AG09319 (cell line): ENCODE results near the gene DUSP28.

Experiments
- DNase-seq: peaks from one replicate; pipeline ENCODE4 v3.0.0-alpha.2; 2010; ENCODE audit warnings: low read depth; ENCODE audit errors: extremely low read depth
- CTCF ChIP-seq: IDR thresholded peaks from 2 replicates; pipeline ENCODE4 v1.5.1; 2011; ENCODE audit warnings: low read depth, mild to moderate bottlenecking, inconsistent platforms, low read length, moderate library complexity

DUSP28 gene

DNA sequence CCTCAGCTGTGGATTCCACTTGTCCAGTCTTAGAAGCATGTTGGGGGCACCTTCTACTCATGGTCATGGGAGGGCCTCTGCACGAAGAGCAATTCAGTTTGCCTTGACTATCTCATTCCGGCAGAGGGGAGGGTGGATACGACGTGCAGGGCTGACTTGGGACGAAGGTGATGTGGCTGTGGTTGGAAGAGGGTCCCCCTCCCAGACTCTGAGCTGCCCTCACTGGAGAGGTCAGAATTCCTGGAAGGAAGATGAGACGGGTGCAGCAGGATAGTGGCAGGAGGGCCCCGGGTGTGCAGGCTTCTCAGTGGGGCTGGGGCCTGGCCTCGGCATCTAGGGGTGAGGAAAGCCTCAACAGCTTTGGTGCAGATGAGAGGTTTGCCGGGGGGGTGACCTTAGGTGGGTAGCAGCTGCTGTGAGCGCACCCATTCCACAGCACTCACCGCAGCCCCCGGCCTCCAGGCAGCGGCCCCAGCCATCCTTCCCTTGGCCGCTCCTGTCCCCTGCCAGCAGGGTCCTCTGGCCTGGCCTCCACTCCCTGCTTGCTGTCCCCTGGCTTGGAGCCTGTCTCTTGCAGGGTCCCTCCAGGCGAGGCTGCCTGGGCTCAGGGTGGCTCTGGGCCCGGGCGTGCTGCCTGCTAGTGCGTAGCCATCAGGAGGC lies 11.3 kb downstream of the DUSP28 start:
- no peak for TF ChIP-seq CTCF

DNA sequence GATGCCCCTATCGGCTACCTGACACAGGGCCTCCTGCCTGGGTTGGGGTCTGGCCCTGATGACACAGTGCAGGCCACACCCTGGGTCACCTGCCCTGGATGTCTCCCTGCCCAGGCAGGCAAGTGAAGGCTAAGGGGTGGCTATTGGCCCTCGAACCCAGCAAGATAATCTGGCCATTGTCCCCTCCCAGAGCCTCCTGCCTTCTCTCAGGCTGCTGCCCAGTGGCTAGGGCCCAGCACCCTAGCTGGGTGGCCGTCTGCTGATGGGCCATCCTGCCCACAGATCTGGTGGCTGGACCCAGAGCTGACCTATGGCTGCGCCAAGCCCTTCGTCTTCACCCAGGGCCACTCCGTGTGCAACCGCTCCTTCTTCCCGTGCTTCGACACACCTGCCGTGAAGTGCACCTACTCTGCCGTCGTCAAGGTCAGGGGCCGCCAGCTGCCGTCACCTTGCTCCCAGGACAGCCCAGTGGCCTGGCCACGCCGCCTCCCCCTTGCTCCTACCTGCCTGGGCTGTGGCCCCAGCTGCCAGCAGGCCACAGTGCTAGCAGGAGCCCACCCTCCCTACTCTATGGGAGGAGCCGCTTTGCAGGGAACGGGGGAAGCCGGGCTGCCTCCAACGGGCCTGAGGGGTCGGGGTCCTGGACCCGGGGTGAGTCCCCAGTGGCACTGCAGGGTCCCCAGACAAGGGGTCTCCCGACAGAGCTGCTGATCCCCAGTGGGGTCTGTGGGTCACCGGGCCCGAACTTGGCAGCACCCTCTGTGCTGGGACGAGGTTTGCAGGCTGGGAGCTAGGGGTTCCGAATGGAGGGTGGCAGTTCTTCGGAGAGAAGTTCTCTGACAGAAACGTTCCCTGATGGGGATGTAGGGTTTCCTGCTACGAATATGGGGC lies 12.2 kb downstream of the DUSP28 start:
- no peak for TF ChIP-seq CTCF
- DNase-seq, result no peak

More for the DNA sequence above, 11.3 kb downstream of the DUSP28 start:
- DNase-seq, result no peak

- DNase-seq, result no peak
- no peak for TF ChIP-seq CTCF
Observed at GRCh38 chr2:240573071-240573515, 12.9 kb downstream of the DUSP28 start.

GRCh38 chr2:240573516-240574385 lies 13.6 kb downstream of the DUSP28 start:
- no peak for TF ChIP-seq CTCF
- no peak for DNase-seq

- DNase-seq, result no peak
- no peak for TF ChIP-seq CTCF
Observed at GRCh38 chr2:240574386-240575100, 14.4 kb downstream of the DUSP28 start.

GRCh38 chr2:240575101-240575965 lies 15.2 kb downstream of the DUSP28 start:
- no peak for DNase-seq
- no peak for TF ChIP-seq CTCF
